OCI-LY3 (cell line): ENCODE measurements around the gene PLPPR1.

Experiments
- EZH2phosphoT487 ChIP-seq: fragments of 200-600 bp; shearing (Covaris generic); IDR thresholded peaks from 2 replicates; pipeline ENCODE4 v1.6.1; 2018; ENCODE audit warnings: antibody characterized with exemption, mixed run types, low read depth
- TF ChIP-seq, protein P1 (sequence below): fragments of 200-600, 300-600 bp; sonication (generic); IDR thresholded peaks from 2 replicates; pipeline ENCODE4 v1.5.1; 2014; ENCODE audit warnings: antibody characterized with exemption, low read length, low read depth

DNA sequence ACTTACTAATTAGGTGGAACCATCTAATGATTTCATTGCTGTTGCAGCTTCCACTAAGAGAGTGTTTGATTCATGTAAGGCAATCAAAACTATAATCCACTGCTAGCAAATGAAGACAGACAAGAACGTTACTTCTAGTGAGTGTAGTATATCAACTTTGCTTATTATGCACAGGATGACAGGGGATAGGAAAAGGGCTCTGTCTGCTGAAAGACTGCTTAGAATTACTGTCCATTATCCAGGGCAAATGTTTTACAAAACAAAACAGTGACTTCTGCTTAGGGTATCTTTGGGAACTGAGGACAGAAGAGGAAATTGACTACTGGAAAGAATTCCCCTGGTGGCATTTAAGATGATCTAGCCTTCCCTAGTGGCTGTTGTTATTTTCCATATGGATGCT is 40.2 kb downstream of the PLPPR1 start:
- no peak for TF ChIP-seq EZH2phosphoT487
- TF ChIP-seq, protein P1, sequence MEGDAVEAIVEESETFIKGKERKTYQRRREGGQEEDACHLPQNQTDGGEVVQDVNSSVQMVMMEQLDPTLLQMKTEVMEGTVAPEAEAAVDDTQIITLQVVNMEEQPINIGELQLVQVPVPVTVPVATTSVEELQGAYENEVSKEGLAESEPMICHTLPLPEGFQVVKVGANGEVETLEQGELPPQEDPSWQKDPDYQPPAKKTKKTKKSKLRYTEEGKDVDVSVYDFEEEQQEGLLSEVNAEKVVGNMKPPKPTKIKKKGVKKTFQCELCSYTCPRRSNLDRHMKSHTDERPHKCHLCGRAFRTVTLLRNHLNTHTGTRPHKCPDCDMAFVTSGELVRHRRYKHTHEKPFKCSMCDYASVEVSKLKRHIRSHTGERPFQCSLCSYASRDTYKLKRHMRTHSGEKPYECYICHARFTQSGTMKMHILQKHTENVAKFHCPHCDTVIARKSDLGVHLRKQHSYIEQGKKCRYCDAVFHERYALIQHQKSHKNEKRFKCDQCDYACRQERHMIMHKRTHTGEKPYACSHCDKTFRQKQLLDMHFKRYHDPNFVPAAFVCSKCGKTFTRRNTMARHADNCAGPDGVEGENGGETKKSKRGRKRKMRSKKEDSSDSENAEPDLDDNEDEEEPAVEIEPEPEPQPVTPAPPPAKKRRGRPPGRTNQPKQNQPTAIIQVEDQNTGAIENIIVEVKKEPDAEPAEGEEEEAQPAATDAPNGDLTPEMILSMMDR = no peak
